GM21390 (cell line): ENCODE results near the gene NCOR1.

ENCODE experiments used
- ATAC-seq: cut with Tn5 transposase; IDR thresholded peaks from one replicate; pipeline ENCODE4 v1.9.1; 2021; ENCODE audit not compliant: unreplicated experiment

The NCOR1 gene

DNA sequence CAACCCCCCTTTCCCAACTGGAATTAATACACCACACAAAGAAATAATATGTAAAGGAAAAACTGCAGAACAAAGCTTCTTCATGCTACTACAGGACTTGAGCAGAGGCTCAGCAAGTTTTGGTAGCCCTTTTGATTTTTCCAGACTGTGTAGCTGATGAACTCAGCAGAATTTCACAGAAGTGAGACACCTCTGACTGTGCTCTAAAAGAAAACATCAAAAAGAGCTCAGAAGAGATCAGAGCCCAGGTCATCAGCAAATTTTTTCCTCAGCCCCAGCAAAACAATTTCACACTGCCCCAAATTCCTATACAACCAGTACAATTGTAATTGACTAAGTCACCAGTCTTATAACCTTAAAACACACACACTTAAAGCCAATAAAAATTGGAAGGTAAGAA, 177.7 kb downstream of the NCOR1 start:
- ATAC-seq, result no peak

- no peak for ATAC-seq
Observed at GRCh38 chr17:16036261-16036660, 179.1 kb downstream of the NCOR1 start.

- no peak for ATAC-seq
Observed at GRCh38 chr17:16033729-16034349, 181.5 kb downstream of the NCOR1 start.

DNA sequence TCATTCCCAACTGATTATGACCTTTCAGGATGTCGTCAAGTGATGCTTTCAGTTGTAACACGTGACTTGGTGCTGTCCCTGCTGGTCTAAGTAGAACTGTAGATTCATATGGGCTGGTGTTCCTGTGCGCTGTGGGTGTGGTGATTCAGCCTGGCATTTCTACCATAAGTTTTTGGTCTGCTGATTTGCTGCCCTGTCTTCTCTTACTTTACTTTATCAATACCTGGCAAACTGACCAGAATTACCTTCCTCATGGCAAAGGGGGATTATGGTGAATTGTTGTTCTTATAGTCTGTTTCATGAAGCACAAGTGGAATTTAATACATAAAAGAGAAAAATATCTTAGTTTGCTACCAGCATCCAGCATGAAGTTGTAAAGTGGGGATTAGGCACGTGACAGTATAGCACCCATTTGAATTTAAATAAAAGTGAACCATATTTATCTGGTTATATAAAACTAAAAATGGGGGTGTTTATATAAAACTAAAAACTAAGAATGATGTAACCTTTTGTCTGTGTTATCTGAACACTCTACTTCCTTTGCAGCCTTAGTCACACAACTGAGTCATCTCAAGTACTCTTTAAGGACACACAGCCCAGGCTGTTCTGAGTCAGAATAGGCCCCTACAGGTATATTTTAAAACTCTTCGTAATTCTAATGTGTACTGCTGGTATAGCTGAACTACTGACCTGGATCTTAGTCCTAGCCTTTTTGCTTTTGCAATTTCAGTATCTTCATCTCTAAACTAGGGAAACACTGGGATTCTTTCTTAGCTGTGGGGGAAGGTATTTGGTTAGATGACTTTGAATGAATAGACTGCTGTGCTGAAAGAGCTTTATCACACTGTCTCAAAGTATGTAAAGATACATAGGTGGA, 187.4 kb downstream of the NCOR1 start:
- ATAC-seq, result peak; percentile 94

DNA sequence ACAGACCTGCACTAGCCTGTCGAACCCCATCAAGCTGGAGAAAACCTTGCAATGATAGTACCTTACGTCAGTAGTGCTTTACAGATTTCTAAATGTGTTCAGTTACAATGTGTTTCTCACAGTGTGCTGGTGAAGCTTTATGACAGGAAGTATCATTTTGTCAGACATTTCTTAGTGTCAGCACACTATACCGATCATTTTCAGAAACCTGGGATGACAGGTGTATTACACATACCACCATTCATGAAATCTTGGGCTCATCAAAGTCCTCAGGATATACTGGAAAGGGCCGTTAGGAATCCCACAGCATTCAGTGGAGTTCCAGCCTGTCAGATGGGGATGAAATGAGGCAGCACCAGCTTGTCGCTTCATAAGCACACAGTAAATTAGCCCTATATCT, 188.4 kb downstream of the NCOR1 start:
- no peak for ATAC-seq

- ATAC-seq, result no peak
Observed at GRCh38 chr17:16025202-16025601, 190.1 kb downstream of the NCOR1 start.

DNA sequence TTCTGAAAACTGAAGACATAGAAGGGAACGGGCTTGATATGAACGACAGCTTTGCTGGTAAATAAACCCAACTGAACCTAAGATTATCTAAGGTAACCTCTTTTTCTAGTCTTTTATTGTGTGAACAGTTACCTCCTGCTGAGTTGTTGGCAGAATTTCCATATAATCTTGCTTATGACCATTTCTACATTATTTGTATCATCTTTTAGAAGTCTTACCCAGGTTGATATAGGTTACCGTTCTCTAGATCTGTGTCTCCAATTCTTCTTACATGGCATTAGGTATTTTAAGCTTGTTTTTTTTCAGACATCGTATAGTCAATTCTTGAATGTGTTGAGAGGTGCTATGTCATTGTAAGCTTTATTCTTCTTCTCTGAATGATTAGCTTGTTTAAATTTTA, 191.5 kb downstream of the NCOR1 start:
- ATAC-seq, result no peak

- no peak for ATAC-seq
Observed at GRCh38 chr17:16019347-16019746, 196.0 kb downstream of the NCOR1 start.

DNA sequence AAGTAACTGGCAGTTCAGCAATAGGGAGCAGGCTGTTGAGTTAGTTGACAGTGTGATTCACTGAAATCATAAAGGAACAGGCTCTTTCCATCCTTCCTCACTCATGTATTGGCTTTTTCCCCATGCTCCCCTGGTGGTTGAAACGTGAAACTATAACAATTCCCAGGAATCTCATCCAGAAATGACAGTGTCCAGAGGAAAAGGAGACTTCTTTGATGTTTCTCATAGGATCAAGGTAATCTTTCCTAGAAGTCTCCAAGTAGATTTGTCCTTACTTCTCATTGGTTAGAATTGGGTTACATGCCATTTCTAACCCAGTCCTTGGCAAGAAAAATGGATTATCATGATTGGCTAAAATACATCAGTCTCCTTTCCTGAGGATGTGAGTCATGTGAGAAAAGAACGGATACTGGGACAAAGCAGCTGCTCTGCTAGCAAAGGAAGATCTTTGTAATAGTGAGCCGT, 201.4 kb downstream of the NCOR1 start:
- ATAC-seq, result no peak

GRCh38 chr17:16007439-16007838, 207.9 kb downstream of the NCOR1 start:
- no peak for ATAC-seq

- no peak for ATAC-seq
Observed at GRCh38 chr17:16005636-16006035, 209.7 kb downstream of the NCOR1 start.

DNA sequence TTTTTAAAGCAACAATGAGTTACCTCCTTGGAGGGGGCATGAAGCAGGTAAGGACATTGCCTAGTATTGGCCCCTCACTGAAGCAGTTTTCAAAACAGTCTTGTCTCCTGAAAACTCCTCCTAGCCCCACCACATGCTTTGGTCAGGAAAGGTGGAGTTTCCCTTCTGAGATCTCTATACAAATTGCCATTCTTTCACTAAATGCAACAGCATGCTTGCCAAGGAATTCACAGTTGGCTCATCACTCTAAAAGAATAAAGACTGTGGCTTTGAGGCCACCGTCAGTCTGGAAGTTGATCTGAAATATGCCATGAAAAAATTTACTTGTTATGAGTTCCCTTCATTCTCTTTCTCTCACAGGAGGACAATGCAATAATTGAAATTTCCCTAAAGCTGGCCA, 211.5 kb downstream of the NCOR1 start:
- ATAC-seq, result no peak

- ATAC-seq, result no peak
Observed at GRCh38 chr17:16002708-16003260, 212.6 kb downstream of the NCOR1 start.

DNA sequence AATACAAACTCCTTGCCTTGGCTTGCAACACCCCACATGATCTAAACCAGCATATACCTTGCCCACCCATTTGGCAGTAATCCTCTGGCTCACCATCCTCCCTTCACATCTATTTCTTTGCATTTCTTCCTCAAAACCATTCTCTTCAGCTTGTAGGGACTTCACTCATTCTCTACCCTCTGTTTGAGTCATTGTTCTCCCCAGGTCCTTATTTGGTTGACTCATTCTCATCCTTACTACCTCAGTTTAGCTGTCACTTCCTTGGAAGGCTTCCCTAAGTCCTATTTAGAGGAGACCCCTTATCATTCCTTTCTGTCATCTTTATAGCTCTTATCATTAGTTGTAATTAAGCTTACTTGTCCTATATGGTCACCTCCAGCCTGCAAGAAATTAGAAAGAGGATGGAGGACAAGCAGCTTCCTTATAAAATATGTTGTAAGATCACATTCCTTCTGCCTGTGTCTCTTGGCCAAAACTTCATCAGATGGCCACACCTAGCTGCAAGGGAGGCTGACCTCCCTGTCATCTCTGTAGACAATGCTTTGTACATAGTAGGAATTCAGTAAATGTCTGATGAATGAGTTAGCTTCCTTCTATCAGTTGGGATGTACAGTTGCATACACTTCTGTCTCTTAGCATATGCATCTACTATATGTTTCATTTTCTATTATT, 214.0 kb downstream of the NCOR1 start:
- ATAC-seq, result no peak

DNA sequence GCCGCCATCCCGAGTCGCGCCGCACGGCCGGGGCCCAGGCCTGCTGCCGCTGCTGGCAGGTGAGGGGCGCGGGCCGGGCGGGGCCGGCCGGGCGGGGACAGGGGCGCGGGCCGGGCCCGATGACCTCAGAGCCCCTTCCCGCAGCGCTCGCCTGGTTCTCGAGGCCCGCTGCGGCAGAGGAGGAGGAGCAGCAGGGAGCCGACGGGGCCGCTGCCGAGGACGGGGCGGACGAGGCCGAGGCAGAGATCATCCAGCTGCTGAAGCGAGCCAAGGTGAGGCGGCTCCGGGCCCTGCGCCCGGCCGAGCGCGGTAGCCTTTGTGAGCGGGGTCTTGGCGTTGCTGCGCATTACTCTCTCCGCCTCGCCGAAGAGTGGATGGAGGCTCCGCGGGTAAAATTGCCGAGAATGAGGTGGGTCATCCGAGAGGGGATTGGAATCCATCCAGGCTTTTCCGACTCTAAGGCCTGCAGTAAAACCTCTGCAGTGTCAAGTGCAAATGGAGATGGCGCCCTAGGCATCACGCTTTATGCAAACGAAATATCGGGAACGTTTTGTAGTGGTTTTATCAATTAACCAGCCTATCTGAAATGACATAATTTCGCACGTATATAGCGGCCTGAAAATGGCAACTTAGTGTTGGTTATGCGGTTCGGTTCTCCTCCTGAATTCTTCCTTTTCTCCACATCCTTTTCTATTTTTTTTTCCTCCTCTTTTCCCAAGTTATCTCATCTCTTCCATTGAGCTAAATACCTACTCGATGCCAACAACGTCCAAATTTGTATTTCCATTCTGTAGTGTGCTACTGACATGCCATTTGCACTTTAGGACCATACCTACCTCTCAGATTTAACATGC, 215.1 kb downstream of the NCOR1 start:
- peak; percentile 33 for ATAC-seq

GRCh38 chr17:15999141-15999973, 216.0 kb downstream of the NCOR1 start, which contains the start of the genes TTC19 and ZSWIM7:
TTC19 (plus strand) TSS chr17:15999824; CDS start chr17:15999849, 25 bp downstream.
ZSWIM7 (minus strand) TSS chr17:15999704; CDS start chr17:15999594, 110 bp downstream.
- peak; percentile 91 for ATAC-seq

- no peak for ATAC-seq
Observed at GRCh38 chr17:15998031-15998562, 217.2 kb downstream of the NCOR1 start.

DNA sequence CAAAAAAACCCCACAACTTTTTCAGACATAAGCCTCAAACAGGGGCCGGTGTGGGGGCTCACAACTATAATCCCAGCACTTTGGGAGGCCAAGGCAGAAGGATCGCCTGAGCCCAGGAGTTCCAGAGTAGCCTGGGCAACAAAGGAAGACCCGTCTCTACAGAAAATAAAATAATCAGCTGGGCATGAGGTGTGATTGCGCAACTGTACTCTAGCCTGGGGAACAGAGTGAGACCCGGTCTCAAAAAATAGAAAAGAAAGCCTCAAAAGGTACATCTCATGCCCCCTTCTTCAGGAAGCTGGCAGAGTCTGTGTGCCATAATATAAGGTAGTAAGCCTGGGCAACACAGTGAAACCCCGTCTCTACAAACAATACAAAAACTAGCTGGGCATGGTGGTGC, 219.0 kb downstream of the NCOR1 start:
- no peak for ATAC-seq
